ENCODE results near the gene COPS7B. TPM values are rescaled to one million over a fixed set of nuclear protein-coding genes. Genes with fewer than 3 reads are reported as not detected.
"Not testable (repeated sequence)": the region's sequence is repeated elsewhere in the genome, so short reads cannot be mapped to it uniquely, and the experiment has no call there.

COPS7B gene
- total RNA-seq (10 to 100 TPM; 20.6 to 40.8 TPM), polyA plus RNA-seq (10 to 100 TPM; 12.1 to 42.0 TPM)
- long read RNA-seq, donor 1, transcript COPS7B-201 (7 exons, 2,544 nt) = major isoform, 43 of 60 reads
- long read RNA-seq, donor 1, transcript COPS7B-207 (7 exons, 1,103 nt) = minor isoform, 6 of 60 reads
- long read RNA-seq, donor 1, partial matches to known transcripts = 1 of 60 reads
- long read RNA-seq, donor 1, other reads (novel, unspliced or antisense) = 9 of 60 reads
- long read RNA-seq, donor 2, transcript COPS7B-201 (7 exons, 2,544 nt) = major isoform, 8 of 15 reads
- long read RNA-seq, donor 2, partial matches to known transcripts = 0 of 15 reads
- long read RNA-seq, donor 2, other reads (novel, unspliced or antisense) = 7 of 15 reads

- intact Hi-C loops (cut with DNase I) = loop anchor here in 1 of 2 donors (10.0 kb wide), 1 partner anchor 182 kb away; no protein-coding TSS in a partner anchor
- H3K27me3 ChIP-seq (ENCODE audit: control insufficient read depth in 1 of 2, insufficient read depth in 2 of 2, low read length in 1 of 2) = no peaks in the 10 kb centered on the region
- peaks cover 2 to 10% of the 10 kb centered on the region in 2 donors for H3K4me1 ChIP-seq (ENCODE audit: control insufficient read depth in 1 of 2, insufficient read depth in 2 of 2, low read length in 2 of 2)
- H3K4me3 ChIP-seq (ENCODE audit: low read length in 2 of 2) = peak within 1 kb of the TSS; percentile 86 to 89
- H3K27ac ChIP-seq (ENCODE audit: low read depth in 1 of 2, low read length in 2 of 2) = peak within 1 kb of the TSS in 1 of 2 donors; percentile 13
- whole genome bisulfite sequencing, 2 donors = 0 to 1% methylated on average over 53 to 69 of the region's 69 CpGs
- ATAC-seq (ENCODE audit: low FRiP score) (peak; percentile 83), DNase-seq (peak; percentile 86 to 92)
- H3K36me3 ChIP-seq (ENCODE audit: control insufficient read depth in 1 of 2, insufficient read depth in 2 of 2, low read length in 1 of 2) = no peaks in the 10 kb centered on the region
- no peaks in the 10 kb centered on the region for H3K9me3 ChIP-seq (ENCODE audit: control insufficient read depth, low read length)
Observed at GRCh38 chr2:231786177-231786916, at the start of gene COPS7B. Gene COPS7B, plus strand, starts transcription at chr2:231786445. Its CDS starts 2,126 bp downstream, at chr2:231788571.

- H3K4me1 ChIP-seq (ENCODE audit: control insufficient read depth in 1 of 2, insufficient read depth in 2 of 2, low read length in 2 of 2) = no peaks in the 10 kb centered on the region
- 89 to 93% methylated on average over 7 of the region's 7 CpGs for WGBS, 2 donors
- DNase-seq (no peak), ATAC-seq (ENCODE audit: low FRiP score) (no peak)
- intact Hi-C loops (cut with DNase I) = no loop called here
- no peaks in the 10 kb centered on the region for H3K9me3 ChIP-seq (ENCODE audit: control insufficient read depth, low read length)
- H3K36me3 ChIP-seq (ENCODE audit: control insufficient read depth in 1 of 2, insufficient read depth in 2 of 2, low read length in 1 of 2) = peaks cover 6 to 10% of the 10 kb centered on the region in 2 donors
- no peak overlapping the region for H3K27ac ChIP-seq (ENCODE audit: low read depth in 1 of 2, low read length in 2 of 2)
- no peak overlapping the region for H3K4me3 ChIP-seq (ENCODE audit: low read length in 2 of 2)
- H3K27me3 ChIP-seq (ENCODE audit: control insufficient read depth in 1 of 2, insufficient read depth in 2 of 2, low read length in 1 of 2) = no peaks in the 10 kb centered on the region
Observed at GRCh38 chr2:231737761-231738160, 48.5 kb upstream of the COPS7B start.

- intact Hi-C loops (cut with DNase I) = no loop called here
- Histone ChIP-seq H3K9me3 (ENCODE audit: control insufficient read depth, low read length) (no peaks in the 10 kb centered on the region), H3K27ac (ENCODE audit: low read depth in 1 of 2, low read length in 2 of 2) (no peak overlapping the region), H3K27me3 (ENCODE audit: control insufficient read depth in 1 of 2, insufficient read depth in 2 of 2, low read length in 1 of 2) (no peaks in the 10 kb centered on the region), H3K36me3 (ENCODE audit: control insufficient read depth in 1 of 2, insufficient read depth in 2 of 2, low read length in 1 of 2) (no peaks in the 10 kb centered on the region), H3K4me1 (ENCODE audit: control insufficient read depth in 1 of 2, insufficient read depth in 2 of 2, low read length in 2 of 2) (no peaks in the 10 kb centered on the region), H3K4me3 (ENCODE audit: low read length in 2 of 2) (no peak overlapping the region)
- WGBS, 2 donors = 55 to 57% methylated on average over 9 of the region's 9 CpGs
- ATAC-seq (ENCODE audit: low FRiP score) = no peak
- DNase-seq = no peak
Observed at GRCh38 chr2:231743376-231744116, 42.7 kb upstream of the COPS7B start.

GRCh38 chr2:231745303-231746038 is 40.8 kb upstream of the COPS7B start:
- Histone ChIP-seq H3K27ac (ENCODE audit: low read depth in 1 of 2, low read length in 2 of 2) (no peak overlapping the region), H3K27me3 (ENCODE audit: control insufficient read depth in 1 of 2, insufficient read depth in 2 of 2, low read length in 1 of 2) (no peaks in the 10 kb centered on the region), H3K9me3 (ENCODE audit: control insufficient read depth, low read length) (no peaks in the 10 kb centered on the region), H3K4me1 (ENCODE audit: control insufficient read depth in 1 of 2, insufficient read depth in 2 of 2, low read length in 2 of 2) (no peaks in the 10 kb centered on the region), H3K36me3 (ENCODE audit: control insufficient read depth in 1 of 2, insufficient read depth in 2 of 2, low read length in 1 of 2) (no peaks in the 10 kb centered on the region), H3K4me3 (ENCODE audit: low read length in 2 of 2) (no peak overlapping the region)
- 86 to 88% methylated on average over 6 of the region's 6 CpGs for WGBS, 2 donors
- intact Hi-C loops (cut with DNase I) = no loop called here
- ATAC-seq (ENCODE audit: low FRiP score) (no peak), DNase-seq (no peak)

GRCh38 chr2:231748153-231748896 is 37.9 kb upstream of the COPS7B start:
- intact Hi-C loops (cut with DNase I); ATAC-seq (ENCODE audit: low FRiP score): not testable (repeated sequence)
- 92 to 97% methylated on average over 6 of the region's 6 CpGs for WGBS, 2 donors

GRCh38 chr2:231749016-231749415 is 37.2 kb upstream of the COPS7B start:
- ATAC-seq (ENCODE audit: low FRiP score); H3K9me3 ChIP-seq (ENCODE audit: control insufficient read depth, low read length); H3K27ac ChIP-seq (ENCODE audit: low read depth in 1 of 2, low read length in 2 of 2); H3K36me3 ChIP-seq (ENCODE audit: control insufficient read depth in 1 of 2, insufficient read depth in 2 of 2, low read length in 1 of 2); intact Hi-C loops (cut with DNase I); H3K27me3 ChIP-seq (ENCODE audit: control insufficient read depth in 1 of 2, insufficient read depth in 2 of 2, low read length in 1 of 2); DNase-seq; H3K4me3 ChIP-seq (ENCODE audit: low read length in 2 of 2); H3K4me1 ChIP-seq (ENCODE audit: control insufficient read depth in 1 of 2, insufficient read depth in 2 of 2, low read length in 2 of 2): not testable (repeated sequence)
- WGBS, 2 donors = 92 to 94% methylated on average over 10 of the region's 10 CpGs

More at GRCh38 chr2:231748153-231748896, 37.9 kb upstream of the COPS7B start:
- H3K4me1 ChIP-seq (ENCODE audit: control insufficient read depth in 1 of 2, insufficient read depth in 2 of 2, low read length in 2 of 2); DNase-seq; H3K27ac ChIP-seq (ENCODE audit: low read depth in 1 of 2, low read length in 2 of 2); H3K9me3 ChIP-seq (ENCODE audit: control insufficient read depth, low read length); H3K4me3 ChIP-seq (ENCODE audit: low read length in 2 of 2); H3K27me3 ChIP-seq (ENCODE audit: control insufficient read depth in 1 of 2, insufficient read depth in 2 of 2, low read length in 1 of 2); H3K36me3 ChIP-seq (ENCODE audit: control insufficient read depth in 1 of 2, insufficient read depth in 2 of 2, low read length in 1 of 2): not testable (repeated sequence)

- Histone ChIP-seq H3K27ac (ENCODE audit: low read depth in 1 of 2, low read length in 2 of 2) (no peak overlapping the region), H3K9me3 (ENCODE audit: control insufficient read depth, low read length) (no peaks in the 10 kb centered on the region), H3K4me1 (ENCODE audit: control insufficient read depth in 1 of 2, insufficient read depth in 2 of 2, low read length in 2 of 2) (no peaks in the 10 kb centered on the region), H3K36me3 (ENCODE audit: control insufficient read depth in 1 of 2, insufficient read depth in 2 of 2, low read length in 1 of 2) (no peaks in the 10 kb centered on the region), H3K4me3 (ENCODE audit: low read length in 2 of 2) (no peak overlapping the region), H3K27me3 (ENCODE audit: control insufficient read depth in 1 of 2, insufficient read depth in 2 of 2, low read length in 1 of 2) (no peaks in the 10 kb centered on the region)
- ATAC-seq (ENCODE audit: low FRiP score) (no peak), DNase-seq (no peak)
- intact Hi-C loops (cut with DNase I) = no loop called here
- WGBS, 2 donors = 90 to 93% methylated on average over 4 of the region's 4 CpGs
Observed at GRCh38 chr2:231751042-231751815, 35.0 kb upstream of the COPS7B start.
